Activated T-helper 2 cell treated with anti-CD3 and anti-CD28 coated beads, Interferon-gamma antibody, Interleukin-2, Interleukin-4, amounts not matched to agents 10 μg/mL and 5 μg/mL and 100 μg/mL, durations not matched to agents 14 hours and 24 hours and 36 hours (primary cell): ENCODE measurements around the gene RRAD. TPM values are rescaled to one million over a fixed set of nuclear protein-coding genes. Genes with fewer than 3 reads are reported as not detected.
"Not testable (repeated sequence)": the region's sequence is repeated elsewhere in the genome, so short reads cannot be mapped to it uniquely, and the experiment has no call there.

Experiments used
- DNase-seq: peaks from one replicate; pipeline ENCODE4 v3.0.0; 2021; ENCODE audit warnings: low spot score
- H3K27ac Mint-ChIP-seq: one replicate; pipeline ENCODE4 v1.8.0; 2021; ENCODE audit warnings: mixed read lengths
- H3K27me3 Mint-ChIP-seq: one replicate; pipeline ENCODE4 v1.8.0; 2021; ENCODE audit warnings: low read depth, mixed read lengths
- H3K36me3 Mint-ChIP-seq: one replicate; pipeline ENCODE4 v1.8.0; 2021; ENCODE audit warnings: low read depth, mixed read lengths
- H3K4me1 Mint-ChIP-seq: one replicate; pipeline ENCODE4 v1.8.0; 2021; ENCODE audit warnings: low read depth, mixed read lengths
- H3K4me3 Mint-ChIP-seq: one replicate; pipeline ENCODE4 v1.8.0; 2021; ENCODE audit warnings: low read depth, mild to moderate bottlenecking, moderate library complexity, mixed read lengths
- H3K9me3 Mint-ChIP-seq: one replicate; pipeline ENCODE4 v1.8.0; 2021; ENCODE audit warnings: mixed read lengths
- intact Hi-C: fragments of 100-400 bp; cut with micrococcal nuclease; formaldehyde crosslinking; loops from one replicate; pipeline ENCODE4 v1.15.1; 2023
- total RNA-seq: library from RNA; stranded (reverse); gene quantifications from 2 replicates; pipeline ENCODE4 v1.2.3, GENCODE V29; 2022

The RRAD gene
- total RNA-seq, 1 donor from 2014 or later, result 1.8 TPM

DNA sequence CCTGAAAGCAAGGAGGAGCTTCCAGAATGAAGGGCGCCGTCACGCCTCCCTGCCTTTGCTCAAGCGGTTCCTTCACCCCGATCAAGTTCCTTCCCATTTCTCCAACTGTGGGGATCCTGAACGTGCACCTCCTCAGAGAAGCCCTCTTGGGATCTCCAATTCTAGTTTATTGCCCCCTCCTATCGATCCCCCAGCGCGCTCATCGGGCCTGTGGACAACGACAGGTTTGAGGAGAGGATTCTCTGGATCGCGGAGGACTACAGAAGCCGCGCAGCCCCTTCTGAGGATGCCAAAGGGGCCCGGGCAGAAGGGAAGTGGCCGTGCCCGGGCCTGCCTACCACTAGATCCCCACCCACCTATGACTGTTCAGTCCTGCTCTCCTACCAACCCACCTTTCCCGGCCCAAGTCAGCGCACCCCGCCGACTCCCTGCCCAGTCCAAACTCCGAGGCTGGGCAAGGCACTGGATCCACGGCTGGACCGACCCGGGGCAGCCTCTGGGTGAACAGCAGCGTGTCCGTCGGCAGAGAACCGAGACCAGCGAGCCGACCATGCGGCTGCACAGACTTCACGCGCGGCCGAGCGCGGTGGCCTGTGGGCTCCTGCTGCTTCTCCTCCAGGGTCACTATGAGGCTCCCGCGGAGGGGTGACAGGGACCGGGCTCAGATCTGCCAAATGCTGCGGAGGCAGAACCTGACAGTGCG is 22.9 kb upstream of the RRAD start:
- Mint-ChIP-seq H3K4me3 (peak overlapping the region; percentile 78), H3K4me1 (peaks cover 20% of the 10 kb centered on the region), H3K27ac (no peak overlapping the region), H3K36me3 (peaks cover 6% of the 10 kb centered on the region), H3K9me3 (no peaks in the 10 kb centered on the region), H3K27me3 (peaks cover 33% of the 10 kb centered on the region)
- DNase-seq, result no peak
- intact Hi-C loops, result loop anchor here (5.0 kb wide), 1 partner anchor 159 kb away; the partner anchor contains the start of gene PHAF1

GRCh38 chr16:66947302-66948065 is 22.1 kb upstream of the RRAD start:
- DNase-seq, result peak; percentile 75
- intact Hi-C loops, result loop anchor here (2.0 to 5.0 kb wide), 2 partner anchors 160 to 237 kb away; partner anchors contain the start of gene PHAF1
- peaks cover 33% of the 10 kb centered on the region for H3K27me3 Mint-ChIP-seq
- H3K27ac Mint-ChIP-seq, result no peak overlapping the region
- H3K36me3 Mint-ChIP-seq, result peaks cover 14% of the 10 kb centered on the region
- no peaks in the 10 kb centered on the region for H3K9me3 Mint-ChIP-seq
- peaks cover 20% of the 10 kb centered on the region for H3K4me1 Mint-ChIP-seq
- H3K4me3 Mint-ChIP-seq, result peak overlapping the region; percentile 78

- intact Hi-C loops, result loop anchor here (2.0 to 5.0 kb wide), 2 partner anchors 160 to 238 kb away; partner anchors contain the start of gene PHAF1
- H3K27me3 Mint-ChIP-seq, result peaks cover 32% of the 10 kb centered on the region
- H3K27ac Mint-ChIP-seq, result no peak overlapping the region
- peaks cover 19% of the 10 kb centered on the region for H3K36me3 Mint-ChIP-seq
- no peaks in the 10 kb centered on the region for H3K9me3 Mint-ChIP-seq
- no peak for DNase-seq
- no peak overlapping the region for H3K4me3 Mint-ChIP-seq
- peaks cover 20% of the 10 kb centered on the region for H3K4me1 Mint-ChIP-seq
Measured at GRCh38 chr16:66946974-66947301, 21.6 kb upstream of the RRAD start.

- H3K4me3 Mint-ChIP-seq, result no peak overlapping the region
- H3K9me3 Mint-ChIP-seq, result no peaks in the 10 kb centered on the region
- peaks cover 23% of the 10 kb centered on the region for H3K36me3 Mint-ChIP-seq
- no peak overlapping the region for H3K27ac Mint-ChIP-seq
- DNase-seq, result no peak
- intact Hi-C loops, result loop anchor here (2.0 to 5.0 kb wide), 2 partner anchors 161 to 238 kb away; partner anchors contain the start of gene PHAF1
- H3K27me3 Mint-ChIP-seq, result peaks cover 28% of the 10 kb centered on the region
- H3K4me1 Mint-ChIP-seq, result peaks cover 20% of the 10 kb centered on the region
Measured at GRCh38 chr16:66946541-66946940, 21.2 kb upstream of the RRAD start.

DNA sequence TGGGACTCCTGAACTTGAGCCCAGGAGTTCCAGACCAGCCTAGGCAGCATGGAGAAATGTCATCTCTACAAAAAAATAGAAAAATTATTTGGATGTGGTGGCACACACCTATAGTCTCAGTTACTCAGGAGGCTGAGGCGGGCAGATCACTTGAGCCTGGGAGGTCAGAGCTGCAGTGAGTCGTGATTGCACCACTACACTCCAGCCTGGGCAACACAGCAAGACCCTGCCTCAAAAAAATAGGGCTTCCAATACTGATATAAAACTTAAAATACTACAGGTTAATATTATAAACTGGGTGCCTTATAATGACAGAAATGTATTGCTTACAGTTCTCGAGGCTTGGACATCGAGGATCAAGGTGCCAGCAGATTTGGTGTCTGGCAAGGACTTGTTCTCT is 20.6 kb upstream of the RRAD start:
- H3K4me1 Mint-ChIP-seq, result peaks cover 20% of the 10 kb centered on the region
- DNase-seq, result no peak
- H3K36me3 Mint-ChIP-seq, result peaks cover 29% of the 10 kb centered on the region
- H3K9me3 Mint-ChIP-seq, result no peaks in the 10 kb centered on the region
- H3K27me3 Mint-ChIP-seq, result peaks cover 24% of the 10 kb centered on the region
- H3K27ac Mint-ChIP-seq, result no peak overlapping the region
- H3K4me3 Mint-ChIP-seq, result no peak overlapping the region
- intact Hi-C loops, result loop anchor here (2.0 to 5.0 kb wide), 2 partner anchors 161 to 239 kb away; partner anchors contain the start of gene PHAF1

- intact Hi-C loops, result loop anchor here (5.0 kb wide), 1 partner anchor 162 kb away; the partner anchor contains the start of gene PHAF1
- not testable (repeated sequence) for H3K4me3 Mint-ChIP-seq, H3K27ac Mint-ChIP-seq, DNase-seq, H3K9me3 Mint-ChIP-seq
- H3K36me3 Mint-ChIP-seq, result peaks cover 32% of the 10 kb centered on the region
- H3K4me1 Mint-ChIP-seq, result peaks cover 15% of the 10 kb centered on the region
- H3K27me3 Mint-ChIP-seq, result peaks cover 19% of the 10 kb centered on the region
Measured at GRCh38 chr16:66944971-66945370, 19.6 kb upstream of the RRAD start.

GRCh38 chr16:66944054-66944441 is 18.7 kb upstream of the RRAD start:
- H3K27me3 Mint-ChIP-seq, result peaks cover 11% of the 10 kb centered on the region
- intact Hi-C loops, result no loop called here

DNA sequence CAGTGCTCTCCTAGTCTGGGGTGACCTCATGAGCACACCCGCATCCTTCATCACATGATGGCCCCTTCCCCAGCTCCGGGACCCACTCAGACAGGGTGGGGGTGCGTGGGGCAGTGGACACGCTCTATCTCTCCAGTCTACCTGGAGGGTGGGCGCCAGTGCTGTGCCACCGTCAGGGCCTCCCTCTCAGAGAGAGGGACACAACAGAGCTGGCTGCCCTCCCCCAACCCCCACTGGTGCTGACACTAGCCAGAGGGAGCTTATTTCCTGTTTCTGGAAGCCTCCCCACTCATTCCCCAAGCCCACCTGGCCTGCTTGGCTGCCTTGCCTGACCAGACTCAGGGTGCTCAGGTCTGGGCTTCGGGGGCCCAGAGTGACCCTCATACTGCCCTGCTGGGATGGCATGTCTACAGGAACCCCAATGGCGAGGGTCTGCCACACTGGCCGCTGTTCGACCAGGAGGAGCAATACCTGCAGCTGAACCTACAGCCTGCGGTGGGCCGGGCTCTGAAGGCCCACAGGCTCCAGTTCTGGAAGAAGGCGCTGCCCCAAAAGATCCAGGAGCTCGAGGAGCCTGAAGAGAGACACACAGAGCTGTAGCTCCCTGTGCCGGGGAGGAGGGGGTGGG is 18.2 kb upstream of the RRAD start:
- Mint-ChIP-seq H3K36me3 (peaks cover 43% of the 10 kb centered on the region), H3K4me1 (peaks cover 12% of the 10 kb centered on the region), H3K9me3 (no peaks in the 10 kb centered on the region), H3K27me3 (peaks cover 6% of the 10 kb centered on the region), H3K4me3 (no peak overlapping the region), H3K27ac (no peak overlapping the region)
- no peak for DNase-seq
- intact Hi-C loops, result no loop called here

More at GRCh38 chr16:66944054-66944441, 18.7 kb upstream of the RRAD start:
- no peak overlapping the region for H3K4me3 Mint-ChIP-seq
- H3K4me1 Mint-ChIP-seq, result peaks cover 14% of the 10 kb centered on the region
- no peaks in the 10 kb centered on the region for H3K9me3 Mint-ChIP-seq
- no peak for DNase-seq
- peaks cover 39% of the 10 kb centered on the region for H3K36me3 Mint-ChIP-seq
- no peak overlapping the region for H3K27ac Mint-ChIP-seq

- no peaks in the 10 kb centered on the region for H3K9me3 Mint-ChIP-seq
- H3K27ac Mint-ChIP-seq, result no peak overlapping the region
- intact Hi-C loops, result no loop called here
- peaks cover 44% of the 10 kb centered on the region for H3K36me3 Mint-ChIP-seq
- H3K4me3 Mint-ChIP-seq, result no peak overlapping the region
- no peaks in the 10 kb centered on the region for H3K27me3 Mint-ChIP-seq
- DNase-seq, result no peak
- H3K4me1 Mint-ChIP-seq, result peaks cover 8% of the 10 kb centered on the region
Measured at GRCh38 chr16:66942981-66943380, 17.6 kb upstream of the RRAD start.

GRCh38 chr16:66940236-66940635 is 14.9 kb upstream of the RRAD start:
- no peak overlapping the region for H3K4me3 Mint-ChIP-seq
- H3K9me3 Mint-ChIP-seq, result no peaks in the 10 kb centered on the region
- no peaks in the 10 kb centered on the region for H3K27me3 Mint-ChIP-seq
- H3K4me1 Mint-ChIP-seq, result peaks cover 22% of the 10 kb centered on the region
- intact Hi-C loops, result no loop called here
- peaks cover 59% of the 10 kb centered on the region for H3K36me3 Mint-ChIP-seq
- no peak for DNase-seq
- no peak overlapping the region for H3K27ac Mint-ChIP-seq

DNA sequence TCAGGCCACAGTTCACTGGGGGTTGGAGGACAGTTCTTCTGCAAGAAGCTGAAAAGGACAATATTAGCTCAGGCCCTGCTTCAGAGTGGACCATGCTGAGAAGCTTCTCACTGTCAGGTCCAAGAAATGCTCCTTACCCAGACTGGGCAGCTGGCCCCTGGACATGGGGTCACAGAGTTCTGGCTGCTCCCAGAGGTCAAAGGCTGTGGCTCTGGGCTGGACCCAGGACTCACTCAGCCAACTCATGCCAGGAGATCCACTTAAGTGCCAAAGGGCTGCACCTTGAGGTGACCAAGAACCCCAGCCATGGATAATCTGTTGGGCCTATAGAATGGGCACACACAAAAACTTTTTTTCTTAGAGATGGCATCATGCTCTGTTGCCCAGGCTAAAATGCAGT is 14.0 kb upstream of the RRAD start:
- H3K9me3 Mint-ChIP-seq, result no peaks in the 10 kb centered on the region
- H3K27ac Mint-ChIP-seq, result no peak overlapping the region
- peaks cover 25% of the 10 kb centered on the region for H3K4me1 Mint-ChIP-seq
- intact Hi-C loops, result no loop called here
- no peak for DNase-seq
- H3K27me3 Mint-ChIP-seq, result no peaks in the 10 kb centered on the region
- H3K4me3 Mint-ChIP-seq, result no peak overlapping the region
- H3K36me3 Mint-ChIP-seq, result peaks cover 59% of the 10 kb centered on the region

DNA sequence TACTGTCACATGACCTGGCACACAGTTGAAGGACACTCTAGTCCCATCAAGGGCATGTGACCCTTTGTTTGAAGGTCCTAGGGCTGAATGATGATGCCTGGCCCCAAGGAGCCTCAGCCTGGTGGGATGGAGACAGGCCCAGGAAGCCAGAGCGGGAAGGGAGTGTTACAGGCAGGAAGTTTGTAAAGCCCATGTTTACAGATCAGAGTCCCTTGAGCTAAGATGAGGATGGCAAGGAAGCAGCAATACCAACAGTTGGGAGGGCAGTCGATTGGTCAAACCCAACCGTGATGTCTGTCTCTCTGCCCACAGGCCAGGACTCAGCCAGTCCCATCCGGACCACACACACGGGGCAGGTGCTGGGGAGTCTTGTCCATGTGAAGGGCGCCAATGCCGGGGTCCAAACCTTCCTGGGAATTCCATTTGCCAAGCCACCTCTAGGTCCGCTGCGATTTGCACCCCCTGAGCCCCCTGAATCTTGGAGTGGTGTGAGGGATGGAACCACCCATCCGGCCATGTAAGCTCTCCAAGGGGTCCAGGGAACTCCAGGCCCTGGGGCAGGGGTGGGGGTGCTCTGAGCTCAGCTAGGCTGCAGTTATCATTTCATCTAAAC is 12.5 kb upstream of the RRAD start:
- no peak for DNase-seq
- Mint-ChIP-seq H3K4me1 (peaks cover 34% of the 10 kb centered on the region), H3K27me3 (no peaks in the 10 kb centered on the region), H3K9me3 (no peaks in the 10 kb centered on the region), H3K4me3 (no peak overlapping the region), H3K27ac (no peak overlapping the region), H3K36me3 (peaks cover 63% of the 10 kb centered on the region)
- intact Hi-C loops, result no loop called here
